Renal pelvis (tissue), 4 donors: ENCODE data around the gene HIPK2. TPM values are rescaled to one million over a fixed set of nuclear protein-coding genes. Genes with fewer than 3 reads are reported as not detected.

Experiments used
- DNase-seq: peaks from one replicate; pipeline ENCODE4 v3.0.0-alpha.2; 2013
- polyA plus RNA-seq, 3 donors: library from polyadenylated mRNA; unstranded; fragments of 120-200 nt; gene quantifications; one replicate each; pipeline ENCODE4 v1.2.1, GENCODE V29; 2013; ENCODE audit not compliant: insufficient read length in 3 of 3

HIPK2 gene
- polyA plus RNA-seq, 3 donors: 78.9 to 118 (median 109) TPM

- DNase-seq: no peak
These were observed 123.3 kb downstream of the HIPK2 start for GRCh38 chr7:139654276-139655181.

DNA sequence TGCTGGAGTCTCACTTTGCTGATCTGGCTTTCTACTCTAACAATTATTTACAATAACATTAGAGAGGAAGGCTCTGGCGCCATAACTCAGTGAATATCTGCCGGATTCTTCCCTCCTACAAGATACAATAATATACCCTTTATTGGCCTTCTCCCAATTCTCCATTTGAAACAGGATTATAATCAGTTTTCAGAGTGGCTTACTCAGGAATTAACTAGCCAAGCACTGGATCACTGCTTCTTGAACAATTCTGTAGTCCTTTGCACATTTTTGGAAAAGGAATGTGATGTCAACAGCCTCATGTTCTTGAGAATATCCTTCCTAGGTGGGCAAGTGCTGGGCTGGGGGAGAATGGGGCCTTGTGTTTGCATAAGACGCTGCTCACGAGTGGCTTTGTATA, 125.9 kb downstream of the HIPK2 start:
- DNase-seq: no peak

- no peak for DNase-seq
These were observed 126.5 kb downstream of the HIPK2 start for GRCh38 chr7:139651308-139651707.

DNA sequence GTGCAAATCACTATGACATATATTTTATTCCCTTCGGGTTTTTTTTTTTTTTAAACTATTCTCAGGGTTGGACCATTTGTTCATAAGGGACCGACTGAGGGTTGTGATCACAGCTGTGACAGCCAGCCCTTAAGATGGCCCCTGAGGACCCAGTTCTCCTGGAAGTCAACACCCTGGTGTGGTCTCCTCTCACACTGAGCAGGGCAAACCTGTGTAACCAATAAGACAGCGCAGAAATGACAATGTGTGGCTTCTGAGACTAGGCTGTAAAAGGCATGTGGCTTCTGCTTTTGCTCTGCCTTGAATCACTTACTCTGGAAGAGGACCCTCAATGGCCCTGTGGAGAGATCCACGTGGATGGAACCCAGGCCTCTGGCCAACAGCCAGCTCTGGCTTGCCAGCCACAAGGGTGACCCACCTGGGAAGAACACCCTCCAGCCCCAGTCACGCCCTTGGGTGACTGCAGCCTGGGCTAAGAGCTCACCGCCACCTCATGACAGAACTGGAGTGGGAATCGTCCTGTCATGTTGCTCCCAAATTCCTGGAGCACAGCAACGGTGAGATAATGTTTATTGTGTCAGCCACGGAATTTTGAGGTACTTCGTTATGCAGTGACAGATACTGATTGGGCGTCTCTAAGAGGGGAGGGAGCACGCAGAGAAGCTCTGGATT, 127.2 kb downstream of the HIPK2 start:
- no peak for DNase-seq

GRCh38 chr7:139648941-139649425, 128.8 kb downstream of the HIPK2 start:
- no peak for DNase-seq

DNA sequence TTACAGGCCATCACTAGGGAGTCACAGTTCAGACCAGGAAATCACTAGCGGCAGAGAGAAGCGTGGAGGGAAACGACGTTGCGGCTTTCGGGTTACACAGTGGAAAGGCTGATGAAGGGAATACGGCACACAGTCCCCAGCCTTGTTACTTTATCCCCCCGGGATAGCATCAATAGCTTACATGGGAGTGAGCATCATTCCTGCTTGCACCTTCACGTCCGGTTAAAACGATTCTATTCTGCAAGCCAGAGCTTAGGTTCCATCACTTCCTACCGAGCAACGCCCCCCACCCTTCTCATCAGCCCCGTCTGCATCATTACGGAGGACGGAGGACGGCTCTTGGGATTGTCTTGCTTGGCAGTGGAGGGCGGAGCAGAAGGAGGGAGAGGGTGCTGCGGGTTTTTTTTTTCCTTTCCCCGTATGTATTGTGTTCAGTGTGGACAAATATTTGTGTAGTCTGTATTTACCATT, 129.4 kb downstream of the HIPK2 start:
- DNase-seq: no peak

DNA sequence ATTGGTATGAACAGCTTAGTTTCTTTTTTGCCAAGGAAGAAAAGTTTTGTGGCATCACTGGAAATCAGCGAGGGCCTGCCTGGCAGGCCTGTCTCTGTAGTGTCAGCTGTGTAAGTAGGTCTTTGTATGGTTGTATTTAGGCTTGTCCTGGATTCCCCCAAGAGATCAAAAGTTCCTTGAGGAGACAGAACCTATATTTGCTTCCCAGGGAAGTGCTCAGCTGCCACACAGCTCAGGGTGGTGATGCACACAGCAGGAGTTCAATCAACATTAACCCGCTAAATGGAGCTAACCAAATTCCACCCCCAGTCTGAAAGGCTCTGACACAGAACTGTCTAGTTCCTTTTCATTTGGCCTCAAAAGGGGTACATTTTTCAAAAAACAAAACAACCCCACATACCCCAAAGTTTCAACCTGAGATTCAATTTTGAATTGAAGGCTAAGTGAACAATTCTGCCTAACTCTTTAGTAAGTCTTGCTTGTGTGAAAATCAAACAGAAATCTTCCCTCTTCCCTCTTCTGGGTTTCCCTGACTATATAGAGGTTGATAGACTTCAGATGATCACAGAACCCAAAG, 129.9 kb downstream of the HIPK2 start:
- DNase-seq: no peak

- DNase-seq: no peak
These were observed 130.7 kb downstream of the HIPK2 start for GRCh38 chr7:139647085-139647484.

GRCh38 chr7:139646566-139646965, 131.2 kb downstream of the HIPK2 start:
- DNase-seq: no peak

DNA sequence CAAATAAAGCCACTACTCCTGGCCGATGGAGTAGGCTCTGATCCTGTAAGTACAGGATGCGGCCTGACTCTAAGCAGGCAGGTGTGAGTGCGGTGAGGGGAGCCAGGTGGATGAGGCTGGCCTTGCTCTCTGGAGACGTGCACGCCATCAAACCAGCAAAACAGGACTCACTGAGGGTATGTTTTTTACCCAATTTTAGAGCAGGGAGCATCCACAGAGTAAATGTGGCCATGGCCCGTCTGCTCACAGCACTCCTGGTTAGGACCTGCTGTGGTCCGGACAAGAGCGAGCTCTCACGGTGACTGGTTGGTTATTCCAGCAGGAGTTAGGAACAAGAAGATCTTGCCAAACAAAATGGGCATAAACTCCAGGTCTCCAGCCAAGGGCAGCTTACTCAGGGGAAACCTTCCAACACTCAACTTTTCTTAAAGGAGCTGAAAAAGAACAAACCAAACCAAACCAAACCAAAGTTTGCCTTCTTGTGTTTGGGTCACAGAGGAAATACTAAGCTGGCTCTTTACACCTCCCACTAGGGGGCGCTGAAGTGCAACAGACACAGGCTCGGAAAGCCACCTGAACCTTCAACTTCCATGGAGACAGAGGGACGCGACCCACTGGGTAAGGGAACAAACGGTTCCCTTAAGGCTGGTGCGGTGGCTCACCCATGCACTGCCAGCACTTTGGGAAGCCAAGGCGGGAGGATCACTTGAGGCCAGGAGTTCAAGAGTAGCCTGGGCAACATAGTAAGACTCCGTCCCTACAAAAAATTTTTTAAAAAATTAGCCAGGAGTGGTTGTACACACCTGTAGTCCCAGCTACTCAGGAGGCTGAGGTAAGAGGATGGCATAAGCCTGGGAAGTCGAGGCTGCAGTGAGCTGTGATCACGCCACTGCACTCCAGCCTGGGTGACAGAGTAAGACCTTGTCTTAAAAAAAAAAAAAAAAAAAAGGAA, 131.9 kb downstream of the HIPK2 start:
- peak; percentile 84 for DNase-seq

- DNase-seq: no peak
These were observed 133.7 kb downstream of the HIPK2 start for GRCh38 chr7:139643951-139644585.

DNA sequence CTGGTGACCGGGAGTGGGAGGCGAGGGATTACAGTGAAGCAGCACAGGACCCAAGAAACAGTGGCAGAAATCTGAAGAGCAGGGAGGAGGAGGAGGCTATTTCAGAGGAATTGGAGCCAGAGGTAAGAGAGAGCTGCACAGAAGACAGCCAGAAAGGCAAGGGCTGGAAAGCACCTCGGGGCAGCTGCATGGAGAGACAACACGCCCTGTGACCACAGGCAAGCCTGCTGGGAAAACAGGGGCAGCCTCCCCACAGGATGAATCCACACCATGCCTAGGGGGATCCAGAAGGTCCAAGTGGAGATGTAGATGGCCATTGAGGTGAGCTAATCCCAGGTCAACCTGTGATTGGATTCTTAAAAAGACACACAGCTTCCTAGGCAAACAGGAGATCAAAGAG, 135.5 kb downstream of the HIPK2 start:
- no peak for DNase-seq

- DNase-seq: no peak
These were observed 136.3 kb downstream of the HIPK2 start for GRCh38 chr7:139641337-139641992.

DNA sequence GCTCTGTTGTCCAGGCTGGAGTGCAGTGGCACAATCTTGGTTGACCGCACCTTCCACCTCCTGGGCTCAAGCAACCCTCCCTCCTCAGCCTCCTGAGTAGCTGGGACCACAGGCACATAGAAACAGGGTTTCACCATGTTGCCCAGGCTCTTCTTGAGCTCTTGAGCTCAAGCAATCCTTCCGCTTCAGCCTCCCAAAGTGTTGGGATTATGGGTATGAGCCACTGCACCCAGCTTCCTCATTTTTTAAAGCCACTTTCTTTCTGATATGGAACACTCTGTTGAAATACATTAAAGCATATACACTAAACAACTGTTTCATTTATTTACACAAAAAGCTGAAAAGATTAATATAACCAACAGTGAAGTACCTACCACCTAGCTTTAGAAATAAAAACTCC, 137.1 kb downstream of the HIPK2 start:
- no peak for DNase-seq

DNA sequence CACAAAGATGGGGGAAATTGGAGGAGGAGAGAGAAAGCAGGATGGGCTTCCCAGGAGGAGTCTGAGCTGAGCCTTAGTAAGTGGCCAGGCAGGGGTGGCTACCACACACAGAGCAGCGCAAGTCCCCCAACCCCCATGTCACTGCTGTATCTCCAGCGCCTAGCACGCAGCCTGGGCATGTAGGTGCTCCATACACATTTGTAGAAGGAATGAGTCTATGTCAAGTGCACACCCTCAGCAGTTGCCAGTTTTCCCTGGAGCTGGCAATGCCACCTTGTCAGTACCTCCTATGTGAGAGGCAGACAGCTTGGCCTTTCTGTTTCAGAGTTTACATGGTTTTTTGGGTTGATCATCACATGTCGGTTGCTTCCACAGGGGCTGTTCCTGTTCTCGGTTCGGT, 138.2 kb downstream of the HIPK2 start:
- no peak for DNase-seq

- no peak for DNase-seq
These were observed 142.1 kb downstream of the HIPK2 start for GRCh38 chr7:139635526-139636302.

- no peak for DNase-seq
These were observed 143.7 kb downstream of the HIPK2 start for GRCh38 chr7:139634087-139634486.

GRCh38 chr7:139631520-139632031, 146.2 kb downstream of the HIPK2 start:
- DNase-seq: no peak
